Endothelial cell of umbilical vein (primary cell): Measurements from ENCODE around the gene PCDH15. TPM values are rescaled to one million over a fixed set of nuclear protein-coding genes. Genes with fewer than 3 reads are reported as not detected.

Source experiments
- BruUV-seq: library from RNA; stranded (reverse); fragments of 400-500 nt; replicated peaks from 2 replicates; lab custom pipeline; 2021; lab: Mats Ljungman, UMichigan
- CTCF ChIA-PET: fragments of 300-600, 350-600 bp; sonication (Branson Sonifier 250); formaldehyde crosslinking; loops from one replicate; lab custom pipeline; 2021; ENCODE audit warnings: antibody characterized with exemption, inconsistent platforms; lab: Charles Lee
- POLR2A ChIA-PET: fragments of 300-600, 350-600 bp; sonication (Branson Sonifier 250); formaldehyde crosslinking; loops from one replicate; lab custom pipeline; 2021; ENCODE audit warnings: antibody characterized with exemption, inconsistent platforms; lab: Charles Lee
- DNase-seq: peaks from one replicate; pipeline ENCODE4 v3.0.0-alpha.2; 2011; ENCODE audit warnings: low read depth, low spot score
- FAIRE-seq: peaks from 2 replicates; lab custom pipeline; 2011; peaks lifted over from hg19 to GRCh38; lab: Jason Lieb, UNC
- H2AFZ ChIP-seq: 2 replicates; pipeline ENCODE4 v1.6.0; 2012; ENCODE audit warnings: low read depth, low read length, control low read depth, inconsistent platforms
- H3K27ac ChIP-seq: 2 replicates; pipeline ENCODE4 v1.5.1; 2011; ENCODE audit warnings: low read depth, mild to moderate bottlenecking, control low read depth, low read length, moderate library complexity; ENCODE audit not compliant: insufficient read depth
- H3K27me3 ChIP-seq, 2 experiments: 2 replicates each; pipeline versions ENCODE4 v1.6.0 to v1.6.1; 2011; ENCODE audit warnings: low read length in 2 of 2, mixed read lengths in 1 of 2; ENCODE audit not compliant: control insufficient read depth in 2 of 2, insufficient read depth in 2 of 2
- H3K36me3 ChIP-seq, 2 experiments: 2 replicates in 1 of 2; 3 replicates in 1 of 2; pipeline ENCODE4 v1.5.1; 2011; ENCODE audit warnings: low read length in 2 of 2, mild to moderate bottlenecking in 1 of 2, moderate library complexity in 1 of 2; ENCODE audit not compliant: control insufficient read depth in 2 of 2, insufficient read depth in 2 of 2; ENCODE audit errors: extremely low read depth in 1 of 2
- H3K4me1 ChIP-seq: 3 replicates; pipeline ENCODE4 v1.5.1; 2011; ENCODE audit warnings: mild to moderate bottlenecking, low read length; ENCODE audit not compliant: control insufficient read depth, insufficient read depth; ENCODE audit errors: extremely low read depth
- H3K4me2 ChIP-seq: 2 replicates; pipeline ENCODE4 v1.6.1; 2011; ENCODE audit warnings: low read length, control low read depth, mixed read lengths; ENCODE audit not compliant: insufficient read depth
- H3K4me3 ChIP-seq, 3 experiments: fragments of 200-600 bp in 1 of 3; sonication (generic), shearing (Covaris generic) in 1 of 3; replicated peaks in 1 of 3; 2 replicates each; pipeline ENCODE4 v1.5.1; 2011 to 2016; ENCODE audit warnings: control low read depth in 3 of 3, low read length in 3 of 3, mild to moderate bottlenecking in 2 of 3, inconsistent platforms in 1 of 3, low read depth in 1 of 3, moderate library complexity in 1 of 3; ENCODE audit not compliant: insufficient read depth in 1 of 3
- H3K79me2 ChIP-seq: 2 replicates; pipeline ENCODE4 v1.6.0; 2012; ENCODE audit warnings: low read length, inconsistent platforms; ENCODE audit not compliant: control insufficient read depth, insufficient read depth
- H3K9ac ChIP-seq: replicated peaks from 2 replicates; pipeline ENCODE3; 2011; ENCODE audit warnings: low read length, control low read depth; ENCODE audit not compliant: insufficient read depth; ENCODE audit errors: extremely low read depth
- H3K9me1 ChIP-seq: replicated peaks from 3 replicates; pipeline ENCODE4 v1.6.0; 2011; ENCODE audit warnings: mild to moderate bottlenecking, low read length; ENCODE audit not compliant: control insufficient read depth, insufficient read depth; ENCODE audit errors: extremely low read depth
- H3K9me3 ChIP-seq: replicated peaks from 2 replicates; pipeline ENCODE4 v1.5.1; 2012; ENCODE audit warnings: low read length, inconsistent platforms; ENCODE audit not compliant: control insufficient read depth, insufficient read depth
- H4K20me1 ChIP-seq: replicated peaks from 2 replicates; pipeline ENCODE3; 2011; ENCODE audit warnings: mild to moderate bottlenecking, low read length; ENCODE audit not compliant: control insufficient read depth, insufficient read depth; ENCODE audit errors: extremely low read depth
- EZH2 ChIP-seq: IDR thresholded peaks from 2 replicates; pipeline ENCODE4 v1.6.1; 2012; ENCODE audit warnings: borderline replicate concordance, low read depth, mild to moderate bottlenecking, moderate library complexity, low read length, inconsistent platforms; ENCODE audit not compliant: severe bottlenecking
- FOS ChIP-seq: IDR thresholded peaks from 2 replicates; pipeline ENCODE4 v1.6.1; 2011; ENCODE audit warnings: mild to moderate bottlenecking, low read length, moderate library complexity, borderline replicate concordance; ENCODE audit not compliant: insufficient read depth
- GATA2 ChIP-seq: IDR thresholded peaks from 2 replicates; pipeline ENCODE4 v1.7.0; 2011; ENCODE audit warnings: low read depth, mild to moderate bottlenecking, moderate library complexity, mixed read lengths, low read length; ENCODE audit not compliant: insufficient read length, insufficient read depth
- JUN ChIP-seq: IDR thresholded peaks from 2 replicates; pipeline ENCODE4 v1.6.1; 2011; ENCODE audit warnings: borderline replicate concordance, low read depth; ENCODE audit not compliant: insufficient read length, insufficient read depth
- MYC ChIP-seq: IDR thresholded peaks from one replicate; pipeline ENCODE4 v1.6.1; 2011; ENCODE audit warnings: mild to moderate bottlenecking, low read depth, low read length
- POLR2A ChIP-seq: IDR thresholded peaks from 2 replicates; pipeline ENCODE4 v1.6.1; 2012; ENCODE audit warnings: low read depth, mild to moderate bottlenecking, control low read depth, low read length
- POLR2AphosphoS5 ChIP-seq: IDR thresholded peaks from 2 replicates; pipeline ENCODE4 v1.6.1; 2012; ENCODE audit warnings: low read depth, mild to moderate bottlenecking, control low read depth, low read length, moderate library complexity; ENCODE audit not compliant: insufficient read depth
- dilution Hi-C: fragments of 300-500 bp; cut with MboI; formaldehyde crosslinking; loops from one replicate; pipeline ENCODE4 v1.15.0; 2019; ENCODE audit warnings: low sequenced_read_pairs; ENCODE audit not compliant: extremely low pct_ligation_motif_present
- intact Hi-C: fragments of 100-400 bp; cut with micrococcal nuclease; formaldehyde crosslinking; loops from one replicate; pipeline ENCODE4 v1.10.0; 2022
- polyA plus RNA-seq, 4 experiments: library from polyadenylated mRNA; depleted of rRNA in 3 of 4; stranded (reverse) in 3 of 4; unstranded in 1 of 4; fragments of >200 nt; gene quantifications; 2 replicates each; pipeline versions ENCODE4 v1.2.1 to v1.2.3, GENCODE V29; 2011 to 2012; ENCODE audit warnings: missing spikeins in 1 of 4
- total RNA-seq: library from RNA; stranded (reverse); gene quantifications from 2 replicates; pipeline ENCODE4 v1.2.3, GENCODE V29; 2021
- TF ChIP-seq, protein P1 (sequence below), 2 donors: IDR thresholded peaks; 1 replicate in 1 of 2; 2 replicates in 1 of 2; pipeline ENCODE4 v1.5.1; 2011; ENCODE audit warnings: low read length in 2 of 2, mild to moderate bottlenecking in 2 of 2, moderate library complexity in 2 of 2, control low read depth in 1 of 2, inconsistent platforms in 1 of 2, low read depth in 1 of 2; ENCODE audit not compliant: insufficient read depth in 1 of 2; ENCODE audit errors: extremely low read depth in 1 of 2
- TF ChIP-seq, protein P2 (sequence below): IDR thresholded peaks from 2 replicates; pipeline ENCODE4 v1.6.1; 2011; ENCODE audit not compliant: insufficient read depth, insufficient read length

PCDH15 gene
- total and polyA plus RNA-seq, 2 donors (not counting 3 experiments of a cell fraction or from before 2014, with no cell fraction given) = 0.04 TPM; not detected in 1

DNA sequence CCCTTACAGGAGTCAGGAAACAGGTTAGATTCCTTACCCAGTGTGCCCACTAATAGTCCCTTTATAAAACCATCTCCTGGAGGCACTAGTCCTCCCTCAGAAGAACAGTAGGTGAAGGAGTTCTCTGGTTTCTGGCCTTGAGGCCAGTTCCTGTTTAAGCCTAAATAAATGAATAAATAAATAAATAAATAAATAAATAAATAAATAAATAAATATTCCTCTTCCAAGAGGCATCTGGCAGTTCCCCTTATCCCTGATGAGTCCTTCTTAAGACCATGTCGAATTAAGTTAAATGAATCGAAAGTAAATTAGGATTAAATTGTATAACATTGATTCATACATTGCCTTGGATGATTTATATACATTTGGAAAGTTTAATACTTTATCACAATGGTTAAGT is 223.3 kb downstream of the PCDH15 start:
- Histone ChIP-seq H3K9me3 (no peaks in the 10 kb centered on the region), H3K36me3 (no peaks in the 10 kb centered on the region), H3K79me2 (no peaks in the 10 kb centered on the region), H3K27ac (no peak overlapping the region), H3K4me2 (no peak overlapping the region), H3K27me3 (no peaks in the 10 kb centered on the region), H3K4me3 (no peak overlapping the region), H3K9ac (no peak overlapping the region), H4K20me1 (no peaks in the 10 kb centered on the region), H3K4me1 (no peaks in the 10 kb centered on the region), H2AFZ (no peak overlapping the region), H3K9me1 (no peaks in the 10 kb centered on the region)
- TF ChIP-seq POLR2AphosphoS5 (no peak), GATA2 (no peak), FOS (no peak)
- TF ChIP-seq, protein P1, sequence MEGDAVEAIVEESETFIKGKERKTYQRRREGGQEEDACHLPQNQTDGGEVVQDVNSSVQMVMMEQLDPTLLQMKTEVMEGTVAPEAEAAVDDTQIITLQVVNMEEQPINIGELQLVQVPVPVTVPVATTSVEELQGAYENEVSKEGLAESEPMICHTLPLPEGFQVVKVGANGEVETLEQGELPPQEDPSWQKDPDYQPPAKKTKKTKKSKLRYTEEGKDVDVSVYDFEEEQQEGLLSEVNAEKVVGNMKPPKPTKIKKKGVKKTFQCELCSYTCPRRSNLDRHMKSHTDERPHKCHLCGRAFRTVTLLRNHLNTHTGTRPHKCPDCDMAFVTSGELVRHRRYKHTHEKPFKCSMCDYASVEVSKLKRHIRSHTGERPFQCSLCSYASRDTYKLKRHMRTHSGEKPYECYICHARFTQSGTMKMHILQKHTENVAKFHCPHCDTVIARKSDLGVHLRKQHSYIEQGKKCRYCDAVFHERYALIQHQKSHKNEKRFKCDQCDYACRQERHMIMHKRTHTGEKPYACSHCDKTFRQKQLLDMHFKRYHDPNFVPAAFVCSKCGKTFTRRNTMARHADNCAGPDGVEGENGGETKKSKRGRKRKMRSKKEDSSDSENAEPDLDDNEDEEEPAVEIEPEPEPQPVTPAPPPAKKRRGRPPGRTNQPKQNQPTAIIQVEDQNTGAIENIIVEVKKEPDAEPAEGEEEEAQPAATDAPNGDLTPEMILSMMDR (IDR thresholded peaks at IDR 0.05; ENCODE audit: extremely low read depth in 1 of 2, insufficient read depth in 1 of 2, low read depth in 1 of 2, low read length in 2 of 2) = no peak
- CTCF ChIA-PET = no interaction called here
- dilution Hi-C loops (no loop called here), intact Hi-C loops (no loop called here)
- BruUV-seq = no TSS peak
- POLR2A ChIA-PET = no interaction called here
- DNase-seq = no peak
- no peak for FAIRE-seq

DNA sequence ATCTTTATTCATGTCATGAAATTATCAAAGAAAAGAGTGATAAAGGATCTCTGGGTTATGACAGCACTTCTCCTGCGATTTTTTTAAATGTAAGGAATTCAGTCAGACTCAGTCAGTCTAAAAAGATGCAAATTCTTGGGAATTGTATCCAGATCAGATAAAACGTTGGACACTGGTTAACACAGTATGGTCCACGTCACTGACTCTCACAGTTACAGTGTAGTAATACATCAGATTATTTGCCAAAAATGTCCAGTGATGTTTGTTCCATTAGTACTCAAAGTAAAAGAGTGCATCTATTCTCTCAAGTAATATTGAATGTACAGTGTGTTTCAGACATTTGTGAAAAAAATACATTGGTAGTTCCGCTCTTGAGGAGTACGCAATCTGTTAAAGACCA is 224.5 kb downstream of the PCDH15 start:
- Histone ChIP-seq H2AFZ (no peak overlapping the region), H3K79me2 (no peaks in the 10 kb centered on the region), H3K27ac (no peak overlapping the region), H3K9ac (no peak overlapping the region), H3K27me3 (no peaks in the 10 kb centered on the region), H3K36me3 (no peaks in the 10 kb centered on the region), H3K4me2 (no peak overlapping the region), H3K9me3 (no peaks in the 10 kb centered on the region), H4K20me1 (no peaks in the 10 kb centered on the region), H3K4me1 (no peaks in the 10 kb centered on the region), H3K9me1 (no peaks in the 10 kb centered on the region), H3K4me3 (no peak overlapping the region)
- ChIA-PET CTCF (no interaction called here), POLR2A (no interaction called here)
- dilution Hi-C loops = no loop called here
- intact Hi-C loops = no loop called here
- TF ChIP-seq MYC (no peak), POLR2AphosphoS5 (no peak), GATA2 (no peak), EZH2 (no peak), POLR2A (no peak), JUN (no peak), FOS (no peak)
- TF ChIP-seq, protein P1 (IDR thresholded peaks at IDR 0.05; ENCODE audit: extremely low read depth in 1 of 2, insufficient read depth in 1 of 2, low read depth in 1 of 2, low read length in 2 of 2) = no peak
- TF ChIP-seq, protein P2, sequence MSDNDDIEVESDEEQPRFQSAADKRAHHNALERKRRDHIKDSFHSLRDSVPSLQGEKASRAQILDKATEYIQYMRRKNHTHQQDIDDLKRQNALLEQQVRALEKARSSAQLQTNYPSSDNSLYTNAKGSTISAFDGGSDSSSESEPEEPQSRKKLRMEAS = no peak
- DNase-seq (no peak), FAIRE-seq (no peak)
- BruUV-seq = no TSS peak
